Lower leg skin (tissue), 3 donors: Measurements from ENCODE around the gene SCUBE3.

Experiments
- CTCF ChIP-seq, 3 donors: fragments of 450-650 bp; IDR thresholded peaks; one replicate each; pipeline ENCODE4 v1.5.1; 2016; ENCODE audit warnings: antibody characterized with exemption in 3 of 3, mild to moderate bottlenecking in 3 of 3, moderate library complexity in 2 of 3
- POLR2A ChIP-seq, 2 donors: fragments of 450-650 bp; IDR thresholded peaks; one replicate each; pipeline ENCODE4 v1.6.1; 2016 to 2017; ENCODE audit warnings: antibody characterized with exemption in 2 of 2, mild to moderate bottlenecking in 1 of 2, moderate library complexity in 1 of 2

- TF ChIP-seq CTCF (IDR thresholded peaks at IDR 0.05): no peak
- no peak for TF ChIP-seq POLR2A (IDR thresholded peaks at IDR 0.05)
Measured at GRCh38 chr6:35295521-35296315, 82.0 kb downstream of the SCUBE3 start.
